HG02970 (cell line): ENCODE results near the gene ZXDB.
"Not testable (repeated sequence)": the region's sequence is repeated elsewhere in the genome, so short reads cannot be mapped to it uniquely, and the experiment has no call there.

Experiments used
- ATAC-seq: cut with Tn5 transposase; IDR thresholded peaks from one replicate; pipeline ENCODE4 v1.9.1; 2021; ENCODE audit warnings: mild to moderate bottlenecking, moderate library complexity, moderate number of reproducible peaks; ENCODE audit not compliant: unreplicated experiment, low FRiP score

ZXDB gene

DNA sequence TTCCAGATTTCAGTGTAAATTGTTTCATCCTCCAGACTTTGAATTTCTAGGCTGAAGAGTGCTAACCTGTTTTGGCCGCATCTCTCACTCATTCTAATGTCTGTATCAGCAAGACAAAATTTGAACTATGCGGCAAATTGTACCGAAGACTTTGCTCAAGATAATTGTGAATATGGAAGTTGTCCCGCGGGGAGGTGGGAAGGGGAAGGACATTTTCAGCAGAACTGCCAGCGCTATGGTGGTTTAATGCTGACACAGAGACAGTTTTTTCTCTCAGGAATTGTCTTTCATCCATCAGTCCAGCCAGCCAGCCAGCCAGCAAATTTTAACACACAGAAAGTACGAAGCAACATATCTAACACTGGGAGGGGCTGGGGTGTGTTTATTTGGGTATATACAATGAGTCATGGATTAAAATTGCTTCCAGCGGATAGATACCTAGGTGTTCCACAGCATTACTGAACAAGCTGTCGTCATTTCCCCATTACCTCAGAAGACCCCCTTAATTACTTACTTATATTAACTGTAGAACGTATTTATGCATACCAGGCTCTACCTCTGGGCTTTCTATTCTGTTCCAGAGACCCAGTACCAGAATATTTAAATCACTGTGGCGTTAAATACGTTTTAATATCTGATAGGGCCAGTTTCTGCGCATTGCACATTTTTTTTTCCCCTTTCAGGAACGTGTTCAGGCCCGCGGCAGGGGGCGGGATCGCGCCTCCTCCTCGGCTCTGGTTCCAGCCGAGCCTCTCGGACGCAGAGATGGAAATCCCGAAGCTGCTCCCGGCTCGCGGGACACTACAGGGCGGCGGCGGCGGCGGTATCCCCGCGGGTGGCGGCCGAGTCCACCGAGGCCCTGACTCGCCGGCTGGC is at the start of gene ZXDB:
ZXDB (plus strand) TSS at position 728 of the 876 bp plus-strand sequence; CDS start at position 766, 38 bp downstream.
- ATAC-seq: peak; percentile 49

- ATAC-seq: no peak
Measured at GRCh38 chrX:57565198-57565597, 26.6 kb upstream of the ZXDB start.

GRCh38 chrX:57573754-57574153 is 18.1 kb upstream of the ZXDB start:
- ATAC-seq: no peak

DNA sequence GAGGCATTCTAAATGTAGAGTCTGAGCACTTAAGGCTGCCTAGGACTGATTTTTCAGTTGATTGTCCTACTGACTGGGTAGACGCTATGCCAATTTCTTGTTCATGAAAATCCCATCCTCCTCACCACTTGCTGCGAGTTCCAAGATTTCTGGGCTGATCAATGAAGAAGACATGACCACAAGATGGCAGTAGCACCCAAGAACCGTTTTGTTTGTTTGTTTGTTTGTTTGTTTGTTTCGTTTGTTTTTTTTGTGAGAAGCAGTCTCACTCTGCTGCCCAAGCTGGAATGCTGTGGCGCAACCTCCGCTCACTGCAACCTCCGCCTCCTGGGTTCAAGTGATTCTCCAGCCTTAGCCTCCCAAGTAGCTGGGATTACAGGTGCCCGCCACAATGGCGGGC is 8.9 kb upstream of the ZXDB start:
- ATAC-seq: not testable (repeated sequence)

- ATAC-seq: no peak
Measured at GRCh38 chrX:57583477-57583876, 8.3 kb upstream of the ZXDB start.

DNA sequence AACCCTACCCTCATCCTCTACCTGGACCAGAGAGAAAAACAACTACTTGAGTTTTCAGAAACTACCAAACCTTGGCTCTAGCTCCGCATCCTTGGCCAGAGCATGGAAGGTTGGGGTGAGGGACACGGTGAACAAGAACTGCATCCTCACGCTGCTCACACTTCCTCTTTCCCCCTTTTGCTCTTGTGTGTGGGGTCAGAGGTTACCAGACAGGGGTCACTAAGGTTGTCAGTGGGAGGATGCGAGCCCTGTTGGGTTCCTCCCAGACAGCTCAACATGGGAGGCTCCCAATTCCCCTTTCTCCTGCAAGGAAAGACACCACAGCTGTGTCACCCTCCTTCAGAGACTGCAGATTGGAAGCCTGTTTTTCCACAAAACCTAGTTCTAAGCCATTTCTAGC is 5.5 kb upstream of the ZXDB start:
- ATAC-seq: no peak

GRCh38 chrX:57587062-57587461 is 4.7 kb upstream of the ZXDB start:
- ATAC-seq: no peak

GRCh38 chrX:57587607-57588006 is 4.2 kb upstream of the ZXDB start:
- ATAC-seq: no peak

DNA sequence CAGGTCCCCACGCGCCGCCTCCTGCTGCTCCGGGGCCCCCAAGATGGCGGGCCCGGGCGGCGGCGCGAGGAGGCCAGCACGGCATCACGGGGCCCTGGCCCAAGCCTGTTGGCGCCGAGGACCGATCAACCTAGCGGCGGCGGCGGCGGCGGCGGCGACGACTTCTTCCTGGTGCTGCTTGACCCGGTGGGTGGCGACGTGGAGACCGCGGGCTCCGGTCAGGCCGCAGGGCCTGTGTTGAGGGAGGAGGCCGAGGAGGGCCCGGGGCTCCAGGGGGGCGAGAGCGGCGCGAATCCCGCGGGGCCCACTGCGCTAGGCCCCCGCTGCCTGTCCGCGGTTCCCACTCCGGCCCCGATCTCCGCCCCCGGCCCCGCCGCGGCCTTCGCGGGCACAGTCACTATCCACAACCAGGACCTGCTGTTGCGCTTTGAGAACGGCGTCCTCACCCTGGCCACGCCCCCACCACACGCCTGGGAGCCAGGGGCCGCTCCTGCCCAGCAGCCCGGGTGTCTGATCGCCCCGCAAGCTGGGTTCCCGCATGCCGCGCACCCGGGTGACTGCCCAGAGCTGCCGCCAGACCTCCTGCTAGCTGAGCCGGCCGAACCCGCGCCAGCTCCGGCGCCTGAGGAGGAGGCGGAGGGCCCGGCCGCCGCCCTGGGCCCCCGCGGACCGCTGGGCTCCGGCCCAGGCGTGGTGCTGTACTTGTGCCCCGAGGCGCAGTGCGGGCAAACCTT is 516 bp downstream of the ZXDB start:
- peak; percentile 71 for ATAC-seq

DNA sequence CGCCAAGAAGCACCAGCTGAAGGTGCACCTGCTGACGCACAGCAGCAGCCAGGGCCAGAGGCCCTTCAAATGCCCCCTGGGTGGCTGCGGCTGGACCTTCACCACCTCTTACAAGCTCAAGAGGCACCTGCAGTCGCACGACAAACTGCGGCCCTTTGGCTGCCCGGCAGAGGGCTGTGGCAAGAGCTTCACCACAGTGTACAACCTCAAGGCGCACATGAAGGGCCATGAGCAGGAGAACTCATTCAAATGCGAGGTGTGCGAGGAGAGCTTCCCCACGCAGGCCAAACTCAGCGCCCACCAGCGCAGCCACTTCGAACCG is 1.0 kb downstream of the ZXDB start:
- ATAC-seq: peak; percentile 33

- ATAC-seq: no peak
Measured at GRCh38 chrX:57595381-57595811, 3.6 kb downstream of the ZXDB start.

DNA sequence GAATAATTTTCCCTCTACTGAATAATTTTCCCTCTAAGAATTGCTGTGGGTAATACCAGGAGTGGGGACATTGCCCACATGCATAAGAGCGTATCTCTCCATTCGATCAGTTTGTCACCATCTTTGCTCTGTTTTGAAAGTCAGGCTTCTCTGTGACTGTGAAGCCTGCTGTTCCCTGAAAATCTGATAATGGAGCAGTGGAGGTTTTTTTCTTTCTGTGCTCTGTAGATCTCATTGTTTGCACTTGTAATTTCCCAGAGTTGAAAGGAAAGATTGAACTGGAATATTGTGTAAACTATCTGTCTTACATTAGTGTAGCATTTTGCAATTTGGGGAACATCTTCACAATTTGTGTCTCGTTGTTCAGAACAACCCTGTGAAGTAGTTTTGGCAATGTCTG is 4.3 kb downstream of the ZXDB start:
- ATAC-seq: no peak

- no peak for ATAC-seq
Measured at GRCh38 chrX:57596516-57596915, 4.7 kb downstream of the ZXDB start.

DNA sequence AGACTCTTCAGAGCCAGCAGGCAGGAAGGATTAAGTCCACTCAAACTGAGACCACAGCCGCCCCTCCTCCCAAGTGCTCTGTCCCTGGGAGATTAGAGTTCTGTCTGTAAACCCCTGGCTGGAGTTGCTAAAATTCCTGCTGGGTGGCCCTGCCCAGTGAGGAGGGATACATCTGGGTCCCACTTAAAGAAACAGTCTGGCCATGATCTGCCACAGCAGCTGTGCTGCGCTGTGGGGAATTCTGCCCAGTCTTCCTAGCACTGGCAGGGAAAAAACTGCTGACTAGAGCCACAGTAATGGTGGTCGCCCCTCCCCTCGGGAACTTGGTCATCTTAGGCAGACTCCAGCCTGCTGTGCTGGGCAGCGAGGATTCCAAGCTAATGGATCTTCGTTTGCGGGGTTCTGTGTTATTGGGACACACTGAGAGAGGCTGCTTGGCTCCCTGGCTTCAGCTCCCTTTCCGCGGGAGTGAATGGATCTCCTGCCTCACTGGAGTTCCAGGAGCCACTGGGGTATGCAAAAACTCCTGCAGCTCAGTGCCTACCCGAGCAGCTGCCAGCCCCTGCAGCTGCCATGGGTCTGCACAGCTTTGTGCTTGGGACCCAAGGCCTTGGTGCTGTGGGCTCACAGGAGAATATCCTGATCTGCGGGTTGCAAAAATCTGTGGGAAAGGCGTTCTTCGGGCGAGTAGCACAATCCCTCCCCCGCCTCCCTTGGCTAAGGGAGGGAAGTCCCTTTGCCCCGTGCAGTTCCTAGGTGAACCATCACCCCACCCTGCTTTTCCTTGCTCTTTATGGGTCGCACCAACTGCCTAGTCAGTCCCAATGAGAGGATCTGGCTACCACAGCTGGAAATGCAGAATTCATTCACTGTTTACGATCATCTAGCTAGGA is 15.7 kb downstream of the ZXDB start:
- no peak for ATAC-seq

DNA sequence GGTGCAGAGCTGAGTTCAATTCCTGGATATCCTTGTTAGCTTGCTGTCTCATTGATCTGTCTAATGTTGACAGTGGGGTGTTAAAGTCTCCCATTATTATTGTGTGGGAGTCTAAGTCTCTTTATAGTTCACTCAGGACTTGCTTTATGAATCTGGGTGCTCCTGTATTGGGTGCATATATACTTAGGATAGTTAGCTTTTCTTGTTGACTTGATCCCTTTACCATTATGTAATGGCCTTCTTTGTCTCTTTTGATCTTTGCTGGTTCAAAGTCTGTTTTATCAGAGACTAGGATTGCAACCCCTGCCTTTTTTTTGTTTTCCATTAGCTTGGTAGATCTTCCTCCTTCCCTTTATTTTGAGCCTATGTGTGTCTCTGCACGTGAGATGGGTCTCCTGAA is 21.5 kb downstream of the ZXDB start:
- ATAC-seq: not testable (repeated sequence)

DNA sequence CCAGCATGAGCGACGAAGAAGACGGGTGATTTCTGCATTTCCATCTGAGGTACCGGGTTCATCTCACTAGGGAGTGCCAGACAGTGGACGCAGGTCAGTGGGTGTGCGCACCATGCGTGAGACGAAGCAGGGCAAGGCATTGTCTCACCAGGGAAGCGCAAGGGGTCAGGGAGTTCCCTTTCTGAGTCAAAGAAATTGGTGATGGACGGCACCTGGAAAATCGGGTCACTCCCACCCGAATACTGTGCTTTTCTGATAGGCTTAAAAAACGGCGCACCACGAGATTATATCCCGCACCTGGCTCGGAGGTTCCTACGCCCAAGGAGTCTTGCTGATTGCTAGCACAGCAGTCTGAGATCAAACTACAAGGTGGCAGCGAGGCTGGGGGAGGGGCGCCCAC is 37.6 kb downstream of the ZXDB start:
- ATAC-seq: not testable (repeated sequence)

- no peak for ATAC-seq
Measured at GRCh38 chrX:57640674-57641016, 48.8 kb downstream of the ZXDB start.

- no peak for ATAC-seq
Measured at GRCh38 chrX:57641338-57641737, 49.5 kb downstream of the ZXDB start.

- ATAC-seq: no peak
Measured at GRCh38 chrX:57643698-57644097, 51.9 kb downstream of the ZXDB start.

- ATAC-seq: no peak
Measured at GRCh38 chrX:57647020-57647419, 55.2 kb downstream of the ZXDB start.
